OCI-LY1 (cell line): ENCODE data around the gene TEX10.

ENCODE experiments used
- H2AFZ ChIP-seq: fragments of 200-600 bp; sonication (generic), shearing (Covaris generic); 2 replicates; pipeline ENCODE4 v1.6.0; 2014; ENCODE audit warnings: antibody characterized with exemption, mild to moderate bottlenecking, low read length
- H3F3A ChIP-seq: fragments of 200-600 bp; sonication (generic), shearing (Covaris generic); 2 replicates; pipeline ENCODE4 v1.6.0; 2014; ENCODE audit warnings: mild to moderate bottlenecking, antibody characterized with exemption, low read length, moderate library complexity; ENCODE audit not compliant: insufficient read depth
- H3K27ac ChIP-seq: fragments of 200-600 bp; sonication (generic); 2 replicates; pipeline ENCODE4 v1.5.1; 2014; ENCODE audit warnings: low read length, mixed run types, mild to moderate bottlenecking, low read depth; ENCODE audit not compliant: poor library complexity, severe bottlenecking
- H3K27me3 ChIP-seq: fragments of 200-600 bp; sonication (generic); 2 replicates; pipeline ENCODE4 v1.6.0; 2014; ENCODE audit warnings: antibody characterized with exemption, mild to moderate bottlenecking, low read length, moderate library complexity; ENCODE audit not compliant: insufficient read depth
- H3K36me3 ChIP-seq: fragments of 200-600 bp; sonication (generic); 2 replicates; pipeline ENCODE4 v1.6.1; 2014; ENCODE audit warnings: mild to moderate bottlenecking, antibody characterized with exemption, low read length, moderate library complexity, mixed read lengths; ENCODE audit not compliant: insufficient read depth
- H3K4me1 ChIP-seq: fragments of 200-600 bp; sonication (generic); 2 replicates; pipeline ENCODE4 v1.5.1; 2014; ENCODE audit warnings: mild to moderate bottlenecking, low read length, moderate library complexity; ENCODE audit not compliant: insufficient read depth, severe bottlenecking
- H3K4me2 ChIP-seq: fragments of 200-600 bp; sonication (generic), shearing (Covaris generic); 2 replicates; pipeline ENCODE4 v1.6.1; 2014; ENCODE audit warnings: low read length
- H3K4me3 ChIP-seq: fragments of 200-600 bp; sonication (generic); 2 replicates; pipeline ENCODE4 v1.5.1; 2014; ENCODE audit warnings: low read length, low read depth, mild to moderate bottlenecking, mixed read lengths; ENCODE audit not compliant: poor library complexity, severe bottlenecking
- H3K79me2 ChIP-seq: fragments of 200-600 bp; shearing (Covaris generic); 2 replicates; pipeline ENCODE4 v1.6.1; 2016; ENCODE audit warnings: mixed run types, low read length, mixed read lengths; ENCODE audit not compliant: insufficient read depth
- H3K9ac ChIP-seq: fragments of 200-600 bp; sonication (generic), shearing (Covaris generic); 2 replicates; pipeline ENCODE4 v1.6.1; 2014; ENCODE audit warnings: mild to moderate bottlenecking, low read length, mixed read lengths
- H3K9me2 ChIP-seq: fragments of 200-600 bp; sonication (generic), shearing (Covaris generic); 2 replicates; pipeline ENCODE4 v1.6.1; 2014; ENCODE audit warnings: low read depth, mild to moderate bottlenecking, low read length, mixed read lengths
- H3K9me3 ChIP-seq: fragments of 200-600 bp; shearing (Covaris generic); 2 replicates; pipeline ENCODE4 v1.6.1; 2014; ENCODE audit warnings: low read length, mixed read lengths
- H4K20me1 ChIP-seq: fragments of 200-600 bp; sonication (generic), shearing (Covaris generic); 2 replicates; pipeline ENCODE4 v1.6.0; 2016; ENCODE audit warnings: mild to moderate bottlenecking, low read length; ENCODE audit not compliant: insufficient read depth
- CTCF ChIP-seq: fragments of 200-600 bp; sonication (generic), shearing (Covaris generic); IDR thresholded peaks from 2 replicates; pipeline ENCODE4 v1.5.1; 2017; ENCODE audit warnings: mild to moderate bottlenecking, antibody characterized with exemption, low read length, moderate library complexity, mixed read lengths
- EZH2 ChIP-seq: fragments of 200-600 bp; sonication (generic), shearing (Covaris generic); IDR thresholded peaks from 2 replicates; pipeline ENCODE4 v1.8.0; 2017; ENCODE audit warnings: borderline replicate concordance, mixed run types, mild to moderate bottlenecking, antibody characterized with exemption, low read length, moderate library complexity, mixed read lengths

TEX10 gene

GRCh38 chr9:100359057-100359456, 6.3 kb upstream of the TEX10 start:
- Histone ChIP-seq H2AFZ (no peak overlapping the region), H3K4me3 (no peak overlapping the region), H3K9ac (no peak overlapping the region), H3K9me3 (peaks cover 18% of the 10 kb centered on the region), H4K20me1 (no peaks in the 10 kb centered on the region), H3K27ac (no peak overlapping the region), H3F3A (no peaks in the 10 kb centered on the region), H3K36me3 (peaks cover 2% of the 10 kb centered on the region; the same call in 1 of the 2 replicates), H3K4me1 (peaks cover 6% of the 10 kb centered on the region), H3K27me3 (no peaks in the 10 kb centered on the region), H3K9me2 (no peaks in the 10 kb centered on the region), H3K4me2 (no peak overlapping the region), H3K79me2 (no peaks in the 10 kb centered on the region)
- TF ChIP-seq EZH2 (no peak), CTCF (no peak)

GRCh38 chr9:100357501-100357900, 4.8 kb upstream of the TEX10 start:
- Histone ChIP-seq H3K9me2 (no peaks in the 10 kb centered on the region), H4K20me1 (no peaks in the 10 kb centered on the region), H3K36me3 (peaks cover 2% of the 10 kb centered on the region), H3K9me3 (peaks cover 15% of the 10 kb centered on the region), H2AFZ (no peak overlapping the region), H3K4me2 (no peak overlapping the region), H3K27ac (no peak overlapping the region), H3K4me1 (peaks cover 17% of the 10 kb centered on the region), H3K4me3 (no peak overlapping the region), H3F3A (no peaks in the 10 kb centered on the region), H3K9ac (no peak overlapping the region), H3K27me3 (no peaks in the 10 kb centered on the region), H3K79me2 (peaks cover 1% of the 10 kb centered on the region)
- TF ChIP-seq CTCF, result no peak
- no peak for TF ChIP-seq EZH2

GRCh38 chr9:100355561-100355960, 2.8 kb upstream of the TEX10 start:
- Histone ChIP-seq H3K79me2 (peaks cover 20% of the 10 kb centered on the region), H3F3A (no peaks in the 10 kb centered on the region), H3K4me1 (peaks cover 26% of the 10 kb centered on the region), H3K9me2 (no peaks in the 10 kb centered on the region), H3K4me2 (no peak overlapping the region), H3K4me3 (no peak overlapping the region), H4K20me1 (no peaks in the 10 kb centered on the region), H3K27ac (no peak overlapping the region), H3K9me3 (peaks cover 15% of the 10 kb centered on the region), H3K27me3 (no peaks in the 10 kb centered on the region), H3K9ac (no peak overlapping the region), H2AFZ (no peak overlapping the region), H3K36me3 (peaks cover 2% of the 10 kb centered on the region)
- TF ChIP-seq CTCF (no peak), EZH2 (no peak)
